ENCODE measurements around the gene SCFD2. TPM values are rescaled to one million over a fixed set of nuclear protein-coding genes. Genes with fewer than 3 reads are reported as not detected.

The SCFD2 gene
- total RNA-seq, 1 experiment from 2014 or later = 12.4 TPM

DNA sequence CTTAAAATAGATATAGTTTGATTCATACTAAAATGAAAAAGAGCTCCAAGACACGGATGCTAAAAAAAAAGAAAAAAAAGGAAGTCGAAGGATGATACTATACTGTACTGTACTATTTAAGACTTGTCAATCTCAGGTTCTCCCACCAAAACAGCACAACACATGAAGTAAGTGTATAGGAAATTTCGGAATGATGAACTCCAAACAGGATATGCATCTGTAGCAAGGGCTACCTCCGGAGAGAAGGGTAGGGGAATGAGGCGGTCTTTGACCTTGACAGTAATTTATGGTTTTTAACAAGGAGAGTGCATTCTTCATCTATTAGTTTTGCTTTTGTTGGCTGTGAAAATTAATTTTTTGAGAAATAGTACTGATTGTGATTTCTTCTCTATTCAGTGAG is 11.0 kb upstream of the SCFD2 start:
- ATAC-seq (no peak), DNase-seq (ENCODE audit: low spot score) (no peak)
- ChIA-PET CTCF (no interaction called here), POLR2A (no interaction called here)
- Mint-ChIP-seq H3K4me3 (peak overlapping the region; percentile 99), H3K27me3 (ENCODE audit: low read depth) (peaks cover 28% of the 10 kb centered on the region), H3K27ac (peak overlapping the region; percentile 56), H3K9me3 (no peaks in the 10 kb centered on the region), H3K4me1 (peaks cover 24% of the 10 kb centered on the region), H3K36me3 (peaks cover 4% of the 10 kb centered on the region; the same call in 1 of the 2 replicates)
- TF ChIP-seq JUN (CRISPR knock-in tag; IDR thresholded peaks at IDR 0.05) (no peak), ZNF416 (CRISPR knock-in tag; IDR thresholded peaks at IDR 0.05) (no peak), CBFB (CRISPR knock-in tag; IDR thresholded peaks at IDR 0.05; ENCODE audit: low read depth) (no peak), ZNF532 (CRISPR knock-in tag; IDR thresholded peaks at IDR 0.05; ENCODE audit: borderline replicate concordance) (no peak), GABPB1 (CRISPR knock-in tag; IDR thresholded peaks at IDR 0.05) (no peak), ETV6 (CRISPR knock-in tag; IDR thresholded peaks at IDR 0.05) (no peak), SOX15 (CRISPR knock-in tag; IDR thresholded peaks at IDR 0.05) (no peak), IRF2 (CRISPR knock-in tag; IDR thresholded peaks at IDR 0.05; ENCODE audit: borderline replicate concordance, low read depth) (no peak)
- TF ChIP-seq, protein P1, sequence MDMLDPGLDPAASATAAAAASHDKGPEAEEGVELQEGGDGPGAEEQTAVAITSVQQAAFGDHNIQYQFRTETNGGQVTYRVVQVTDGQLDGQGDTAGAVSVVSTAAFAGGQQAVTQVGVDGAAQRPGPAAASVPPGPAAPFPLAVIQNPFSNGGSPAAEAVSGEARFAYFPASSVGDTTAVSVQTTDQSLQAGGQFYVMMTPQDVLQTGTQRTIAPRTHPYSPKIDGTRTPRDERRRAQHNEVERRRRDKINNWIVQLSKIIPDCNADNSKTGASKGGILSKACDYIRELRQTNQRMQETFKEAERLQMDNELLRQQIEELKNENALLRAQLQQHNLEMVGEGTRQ (CRISPR knock-in tag; IDR thresholded peaks at IDR 0.05) = no peak
- TF ChIP-seq, protein P2, sequence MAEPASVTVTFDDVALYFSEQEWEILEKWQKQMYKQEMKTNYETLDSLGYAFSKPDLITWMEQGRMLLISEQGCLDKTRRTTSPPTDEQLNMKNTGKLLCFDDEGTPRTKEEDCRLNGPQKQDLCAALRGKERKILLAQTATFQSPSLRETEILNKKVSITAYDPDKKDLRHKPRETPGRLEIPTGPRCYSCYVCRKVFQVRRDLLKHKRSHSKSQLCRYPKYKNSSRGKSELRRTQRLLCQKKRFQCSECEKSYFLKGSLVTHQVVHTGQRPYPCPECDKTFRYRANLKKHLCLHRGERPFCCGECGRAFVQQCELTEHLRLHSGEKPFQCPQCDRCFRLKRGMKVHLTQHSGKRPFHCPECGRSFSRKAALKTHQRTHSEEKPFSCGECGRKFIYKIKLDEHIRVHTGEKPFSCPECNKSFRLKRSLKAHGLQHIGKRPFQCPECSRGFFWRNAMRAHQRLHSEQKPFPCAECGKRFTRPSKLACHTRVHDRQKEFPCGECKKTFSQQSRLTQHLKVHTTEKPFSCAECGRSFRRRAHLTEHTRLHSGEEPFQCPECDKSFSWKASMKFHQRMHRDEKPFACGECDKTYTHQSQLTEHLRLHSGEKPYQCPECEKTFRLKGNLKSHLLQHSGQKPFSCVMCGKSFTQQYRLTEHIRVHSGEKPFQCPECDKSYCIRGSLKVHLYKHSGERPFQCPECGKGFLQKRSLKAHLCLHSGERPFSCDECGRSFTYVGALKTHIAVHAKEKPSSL (CRISPR knock-in tag; conservative IDR thresholded peaks at IDR 0.05) = no peak

DNA sequence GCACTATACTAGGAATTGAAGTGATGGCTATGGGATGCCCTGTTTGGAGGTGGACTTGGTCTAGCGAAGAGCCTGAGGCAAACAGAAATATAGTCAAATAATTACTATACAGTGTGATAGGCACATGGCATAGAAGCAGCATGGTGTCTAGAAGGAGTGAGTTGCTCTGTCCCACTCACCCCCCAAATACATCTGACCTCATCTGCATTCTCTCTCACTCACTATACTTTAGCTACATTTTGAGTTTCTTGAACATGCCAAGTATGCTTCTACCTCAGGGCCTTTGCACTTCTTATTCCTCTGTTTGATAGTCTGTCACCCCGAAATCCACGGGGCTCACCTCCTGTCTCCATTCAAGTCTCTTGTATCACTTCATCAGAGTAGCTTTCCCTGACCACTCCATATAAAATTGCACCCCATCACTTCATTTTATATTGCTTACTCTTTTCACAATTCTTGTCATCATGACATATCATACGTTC is 9.0 kb upstream of the SCFD2 start:
- TF ChIP-seq ELF4 (CRISPR knock-in tag; IDR thresholded peaks at IDR 0.05; ENCODE audit: low read depth) (no peak), TEAD1 (CRISPR knock-in tag; IDR thresholded peaks at IDR 0.05) (no peak), FOXK1 (CRISPR knock-in tag; IDR thresholded peaks at IDR 0.05) (no peak), ZNF396 (CRISPR knock-in tag; IDR thresholded peaks at IDR 0.05; ENCODE audit: borderline replicate concordance) (no peak), HMGA2 (CRISPR knock-in tag; IDR thresholded peaks at IDR 0.05) (no peak), ZNF423 (CRISPR knock-in tag; IDR thresholded peaks at IDR 0.05) (no peak), MXD4 (CRISPR knock-in tag; IDR thresholded peaks at IDR 0.05; ENCODE audit: borderline replicate concordance) (no peak), ZNF219 (CRISPR knock-in tag; IDR thresholded peaks at IDR 0.05; ENCODE audit: borderline replicate concordance) (no peak)
- TF ChIP-seq, protein P3, sequence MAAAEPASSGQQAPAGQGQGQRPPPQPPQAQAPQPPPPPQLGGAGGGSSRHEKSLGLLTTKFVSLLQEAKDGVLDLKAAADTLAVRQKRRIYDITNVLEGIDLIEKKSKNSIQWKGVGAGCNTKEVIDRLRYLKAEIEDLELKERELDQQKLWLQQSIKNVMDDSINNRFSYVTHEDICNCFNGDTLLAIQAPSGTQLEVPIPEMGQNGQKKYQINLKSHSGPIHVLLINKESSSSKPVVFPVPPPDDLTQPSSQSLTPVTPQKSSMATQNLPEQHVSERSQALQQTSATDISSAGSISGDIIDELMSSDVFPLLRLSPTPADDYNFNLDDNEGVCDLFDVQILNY (CRISPR knock-in tag; IDR thresholded peaks at IDR 0.05) = no peak
- TF ChIP-seq, protein P4, sequence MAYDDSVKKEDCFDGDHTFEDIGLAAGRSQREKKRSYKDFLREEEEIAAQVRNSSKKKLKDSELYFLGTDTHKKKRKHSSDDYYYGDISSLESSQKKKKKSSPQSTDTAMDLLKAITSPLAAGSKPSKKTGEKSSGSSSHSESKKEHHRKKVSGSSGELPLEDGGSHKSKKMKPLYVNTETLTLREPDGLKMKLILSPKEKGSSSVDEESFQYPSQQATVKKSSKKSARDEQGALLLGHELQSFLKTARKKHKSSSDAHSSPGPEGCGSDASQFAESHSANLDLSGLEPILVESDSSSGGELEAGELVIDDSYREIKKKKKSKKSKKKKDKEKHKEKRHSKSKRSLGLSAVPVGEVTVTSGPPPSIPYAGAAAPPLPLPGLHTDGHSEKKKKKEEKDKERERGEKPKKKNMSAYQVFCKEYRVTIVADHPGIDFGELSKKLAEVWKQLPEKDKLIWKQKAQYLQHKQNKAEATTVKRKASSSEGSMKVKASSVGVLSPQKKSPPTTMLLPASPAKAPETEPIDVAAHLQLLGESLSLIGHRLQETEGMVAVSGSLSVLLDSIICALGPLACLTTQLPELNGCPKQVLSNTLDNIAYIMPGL (CRISPR knock-in tag; IDR thresholded peaks at IDR 0.05) = no peak
- Mint-ChIP-seq H3K4me3 (no peak overlapping the region), H3K27ac (no peak overlapping the region), H3K27me3 (ENCODE audit: low read depth) (peaks cover 49% of the 10 kb centered on the region), H3K4me1 (peaks cover 20% of the 10 kb centered on the region), H3K9me3 (no peaks in the 10 kb centered on the region), H3K36me3 (no peaks in the 10 kb centered on the region)
- ATAC-seq = no peak
- POLR2A ChIA-PET = interaction anchor here (0.8 kb wide), 1 partner anchor 9 kb away, joined by 3 read pairs; the partner anchor contains the start of gene SCFD2
- DNase-seq (ENCODE audit: low spot score) = no peak
- CTCF ChIA-PET = no interaction called here

Data from WTC11 (cell line).